GM23338 (cell line): ENCODE results near the gene BRD9. TPM values are rescaled to one million over a fixed set of nuclear protein-coding genes. Genes with fewer than 3 reads are reported as not detected.

Experiments used
- ATAC-seq: fragments of 200-7000 bp; cut with Tn5 transposase; 3 replicates; pipeline ENCODE4 v1.9.1; 2020
- DNase-seq: peaks from one replicate; pipeline ENCODE4 v3.0.0-alpha.2; 2015; ENCODE audit warnings: low spot score
- H2AFZ ChIP-seq: fragments of 200-600 bp; sonication (generic); 2 replicates; pipeline ENCODE4 v1.8.0; 2016; ENCODE audit warnings: antibody characterized with exemption, mild to moderate bottlenecking, moderate library complexity
- H3F3A ChIP-seq: fragments of 200-600 bp; sonication (generic); replicated peaks from 2 replicates; pipeline ENCODE4 v1.8.0; 2017; ENCODE audit warnings: antibody characterized with exemption, mixed run types, low read depth
- H3K27ac ChIP-seq: fragments of 200-600 bp; sonication (generic); 2 replicates; pipeline ENCODE4 v1.6.1; 2016; ENCODE audit warnings: low read depth
- H3K27me3 ChIP-seq: fragments of 200-600 bp; sonication (generic); 2 replicates; pipeline ENCODE4 v1.8.0; 2016; ENCODE audit warnings: mild to moderate bottlenecking, mixed run types, moderate library complexity; ENCODE audit not compliant: insufficient read depth
- H3K36me3 ChIP-seq: fragments of 200-600 bp; sonication (generic); 2 replicates; pipeline ENCODE4 v1.8.0; 2016; ENCODE audit warnings: mild to moderate bottlenecking; ENCODE audit not compliant: insufficient read depth
- H3K4me1 ChIP-seq: fragments of 200-600 bp; sonication (generic); 2 replicates; pipeline ENCODE4 v1.8.0; 2016; ENCODE audit warnings: mild to moderate bottlenecking, moderate library complexity; ENCODE audit not compliant: insufficient read depth
- H3K4me2 ChIP-seq: fragments of 200-600 bp; sonication (generic); 2 replicates; pipeline ENCODE4 v1.7.1; 2017; ENCODE audit warnings: mixed run types
- H3K4me3 ChIP-seq: fragments of 200-600 bp; sonication (generic); 2 replicates; pipeline ENCODE4 v1.6.1; 2016; ENCODE audit warnings: mixed run types
- H3K79me2 ChIP-seq: fragments of 200-600 bp; sonication (generic); replicated peaks from 2 replicates; pipeline ENCODE4 v1.8.0; 2017; ENCODE audit warnings: mild to moderate bottlenecking; ENCODE audit not compliant: insufficient read depth
- H3K9me2 ChIP-seq: fragments of 200-600 bp; sonication (generic); 2 replicates; pipeline ENCODE4 v1.8.0; 2017; ENCODE audit not compliant: insufficient read depth
- H4K20me1 ChIP-seq: fragments of 200-600 bp; sonication (generic); replicated peaks from 2 replicates; pipeline ENCODE4 v1.8.0; 2017; ENCODE audit warnings: mild to moderate bottlenecking; ENCODE audit not compliant: insufficient read depth
- H3K27ac Mint-ChIP-seq: 2 replicates; pipeline ENCODE4 v1.8.0; 2020; ENCODE audit warnings: inconsistent platforms, mild to moderate bottlenecking, moderate library complexity, mixed read lengths
- H3K27me3 Mint-ChIP-seq: 3 replicates; pipeline ENCODE4 v1.8.0; 2022; ENCODE audit warnings: low read depth, mild to moderate bottlenecking, moderate library complexity, mixed read lengths, inconsistent platforms; ENCODE audit not compliant: insufficient read depth, poor library complexity
- H3K36me3 Mint-ChIP-seq: 3 replicates; pipeline ENCODE4 v1.8.0; 2021; ENCODE audit warnings: low read depth, mild to moderate bottlenecking, inconsistent platforms, moderate library complexity, mixed read lengths
- H3K4me1 Mint-ChIP-seq: 3 replicates; pipeline ENCODE4 v1.8.0; 2020; ENCODE audit warnings: mild to moderate bottlenecking, inconsistent platforms, mixed read lengths
- H3K4me3 Mint-ChIP-seq: 3 replicates; pipeline ENCODE4 v1.8.0; 2021; ENCODE audit warnings: moderate library complexity, mild to moderate bottlenecking, inconsistent platforms, mixed read lengths
- H3K9me3 Mint-ChIP-seq: 3 replicates; pipeline ENCODE4 v1.8.0; 2020; ENCODE audit warnings: moderate library complexity, mild to moderate bottlenecking, inconsistent platforms, mixed read lengths
- CREB1 ChIP-seq: fragments of 250-450 bp; sonication (Bioruptor Pico); IDR thresholded peaks from 2 replicates; pipeline ENCODE4 v1.5.0; 2020; ENCODE audit warnings: low read depth, mild to moderate bottlenecking, moderate library complexity
- EZH2 ChIP-seq: fragments of 200-600 bp; sonication (generic); IDR thresholded peaks from one replicate; pipeline ENCODE4 v1.8.0; 2017; ENCODE audit warnings: antibody characterized with exemption, mild to moderate bottlenecking, low read depth; ENCODE audit not compliant: unreplicated experiment
- EZH2phosphoT487 ChIP-seq: fragments of 200-600 bp; sonication (generic); IDR thresholded peaks from one replicate; pipeline ENCODE4 v1.8.1; 2018; ENCODE audit warnings: antibody characterized with exemption; ENCODE audit not compliant: unreplicated experiment
- JUNB ChIP-seq: IDR thresholded peaks from one replicate; pipeline ENCODE4 v1.6.1; 2016; ENCODE audit warnings: antibody characterized with exemption; ENCODE audit not compliant: unreplicated experiment
- NANOG ChIP-seq: IDR thresholded peaks from 2 replicates; pipeline ENCODE4 v1.6.1; 2016; ENCODE audit warnings: antibody characterized with exemption, borderline replicate concordance
- STAT1 ChIP-seq: IDR thresholded peaks from one replicate; pipeline ENCODE4 v1.6.1; 2016; ENCODE audit warnings: antibody characterized with exemption; ENCODE audit not compliant: unreplicated experiment
- ZNF114 ChIP-seq: fragments of 250-450 bp; sonication (Bioruptor Pico); IDR thresholded peaks from 2 replicates; pipeline ENCODE4 v1.5.0; 2020; ENCODE audit warnings: mild to moderate bottlenecking, moderate library complexity
- ZNF331 ChIP-seq: fragments of 250-450 bp; sonication (Bioruptor Pico); IDR thresholded peaks from 2 replicates; pipeline ENCODE4 v1.5.0; 2020; ENCODE audit warnings: low read depth, mild to moderate bottlenecking, moderate library complexity
- polyA plus RNA-seq: library from polyadenylated mRNA; unstranded; fragments of >200 nt; fragmentation: Nextera tagmentation; extraction: Ambion mirVana; gene quantifications from 2 replicates; pipeline ENCODE4 v1.2.1, GENCODE V29; 2016
- total RNA-seq: library from RNA; depleted of rRNA; stranded (reverse); fragments of >200 nt; shearing (Covaris generic); gene quantifications from 2 replicates; pipeline ENCODE4 v1.2.3, GENCODE V29; 2014
- TF ChIP-seq, protein P1 (sequence below), 2 experiments: fragments of 200-600 bp in 1 of 2; sonication (generic) in 1 of 2; conservative IDR thresholded peaks; 2 replicates each; pipeline versions ENCODE4 v1.5.1 to v1.6.1; 2016 to 2017; ENCODE audit warnings: antibody characterized with exemption in 2 of 2, low read depth in 2 of 2, mild to moderate bottlenecking in 2 of 2, moderate library complexity in 1 of 2
- TF ChIP-seq, protein P2 (sequence below): IDR thresholded peaks from one replicate; pipeline ENCODE4 v1.6.1; 2018; ENCODE audit warnings: antibody characterized with exemption; ENCODE audit not compliant: unreplicated experiment

BRD9 gene
- total and polyA plus RNA-seq, 2 experiments from 2014 or later, result 32.9 to 54.7 TPM

DNA sequence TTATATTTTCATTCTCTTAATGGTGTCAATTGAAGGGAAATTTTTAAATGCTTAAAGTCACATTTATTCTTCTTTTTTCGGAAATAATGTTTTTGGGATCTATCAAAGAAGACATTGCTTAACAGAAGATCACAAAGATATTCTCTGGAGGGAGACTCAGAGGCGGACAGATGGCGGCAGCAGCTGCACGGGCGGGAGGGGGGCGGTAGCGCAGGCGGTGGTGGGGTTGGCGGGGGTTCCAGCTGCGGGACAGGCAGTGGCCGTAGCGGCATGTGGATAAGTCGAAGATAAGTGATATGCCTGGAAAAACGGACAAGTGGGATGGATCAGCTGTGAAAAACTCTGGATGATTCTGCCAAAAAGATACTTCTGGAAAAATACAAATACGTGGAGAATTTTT lies 76.4 kb downstream of the BRD9 start:
- H3K36me3 Mint-ChIP-seq, result peaks cover 22% of the 10 kb centered on the region; the same call in 2 of the 3 replicates
- Histone ChIP-seq H4K20me1 (no peaks in the 10 kb centered on the region), H3K4me2 (no peak overlapping the region), H2AFZ (no peak overlapping the region), H3K36me3 (peaks cover 3% of the 10 kb centered on the region; the same call in 1 of the 2 replicates), H3K27ac (no peak overlapping the region), H3K4me3 (no peak overlapping the region), H3F3A (no peaks in the 10 kb centered on the region), H3K27me3 (no peaks in the 10 kb centered on the region), H3K79me2 (no peaks in the 10 kb centered on the region), H3K9me2 (no peaks in the 10 kb centered on the region), H3K4me1 (peaks cover 4% of the 10 kb centered on the region)
- no peaks in the 10 kb centered on the region for H3K9me3 Mint-ChIP-seq
- H3K4me3 Mint-ChIP-seq, result no peak overlapping the region
- no peak overlapping the region for H3K27ac Mint-ChIP-seq
- peaks cover 8% of the 10 kb centered on the region; the same call in 2 of the 3 replicates for H3K4me1 Mint-ChIP-seq
- H3K27me3 Mint-ChIP-seq, result no peaks in the 10 kb centered on the region
- ATAC-seq (no peak), DNase-seq (no peak)
- TF ChIP-seq, protein P1, sequence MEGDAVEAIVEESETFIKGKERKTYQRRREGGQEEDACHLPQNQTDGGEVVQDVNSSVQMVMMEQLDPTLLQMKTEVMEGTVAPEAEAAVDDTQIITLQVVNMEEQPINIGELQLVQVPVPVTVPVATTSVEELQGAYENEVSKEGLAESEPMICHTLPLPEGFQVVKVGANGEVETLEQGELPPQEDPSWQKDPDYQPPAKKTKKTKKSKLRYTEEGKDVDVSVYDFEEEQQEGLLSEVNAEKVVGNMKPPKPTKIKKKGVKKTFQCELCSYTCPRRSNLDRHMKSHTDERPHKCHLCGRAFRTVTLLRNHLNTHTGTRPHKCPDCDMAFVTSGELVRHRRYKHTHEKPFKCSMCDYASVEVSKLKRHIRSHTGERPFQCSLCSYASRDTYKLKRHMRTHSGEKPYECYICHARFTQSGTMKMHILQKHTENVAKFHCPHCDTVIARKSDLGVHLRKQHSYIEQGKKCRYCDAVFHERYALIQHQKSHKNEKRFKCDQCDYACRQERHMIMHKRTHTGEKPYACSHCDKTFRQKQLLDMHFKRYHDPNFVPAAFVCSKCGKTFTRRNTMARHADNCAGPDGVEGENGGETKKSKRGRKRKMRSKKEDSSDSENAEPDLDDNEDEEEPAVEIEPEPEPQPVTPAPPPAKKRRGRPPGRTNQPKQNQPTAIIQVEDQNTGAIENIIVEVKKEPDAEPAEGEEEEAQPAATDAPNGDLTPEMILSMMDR (conservative IDR thresholded peaks at IDR 0.05; ENCODE audit: low read depth in 2 of 2), result no peak
- no peak for TF ChIP-seq ZNF114 (CRISPR knock-in tag)
- no peak for TF ChIP-seq EZH2
- TF ChIP-seq JUNB, result no peak
- TF ChIP-seq, protein P2, sequence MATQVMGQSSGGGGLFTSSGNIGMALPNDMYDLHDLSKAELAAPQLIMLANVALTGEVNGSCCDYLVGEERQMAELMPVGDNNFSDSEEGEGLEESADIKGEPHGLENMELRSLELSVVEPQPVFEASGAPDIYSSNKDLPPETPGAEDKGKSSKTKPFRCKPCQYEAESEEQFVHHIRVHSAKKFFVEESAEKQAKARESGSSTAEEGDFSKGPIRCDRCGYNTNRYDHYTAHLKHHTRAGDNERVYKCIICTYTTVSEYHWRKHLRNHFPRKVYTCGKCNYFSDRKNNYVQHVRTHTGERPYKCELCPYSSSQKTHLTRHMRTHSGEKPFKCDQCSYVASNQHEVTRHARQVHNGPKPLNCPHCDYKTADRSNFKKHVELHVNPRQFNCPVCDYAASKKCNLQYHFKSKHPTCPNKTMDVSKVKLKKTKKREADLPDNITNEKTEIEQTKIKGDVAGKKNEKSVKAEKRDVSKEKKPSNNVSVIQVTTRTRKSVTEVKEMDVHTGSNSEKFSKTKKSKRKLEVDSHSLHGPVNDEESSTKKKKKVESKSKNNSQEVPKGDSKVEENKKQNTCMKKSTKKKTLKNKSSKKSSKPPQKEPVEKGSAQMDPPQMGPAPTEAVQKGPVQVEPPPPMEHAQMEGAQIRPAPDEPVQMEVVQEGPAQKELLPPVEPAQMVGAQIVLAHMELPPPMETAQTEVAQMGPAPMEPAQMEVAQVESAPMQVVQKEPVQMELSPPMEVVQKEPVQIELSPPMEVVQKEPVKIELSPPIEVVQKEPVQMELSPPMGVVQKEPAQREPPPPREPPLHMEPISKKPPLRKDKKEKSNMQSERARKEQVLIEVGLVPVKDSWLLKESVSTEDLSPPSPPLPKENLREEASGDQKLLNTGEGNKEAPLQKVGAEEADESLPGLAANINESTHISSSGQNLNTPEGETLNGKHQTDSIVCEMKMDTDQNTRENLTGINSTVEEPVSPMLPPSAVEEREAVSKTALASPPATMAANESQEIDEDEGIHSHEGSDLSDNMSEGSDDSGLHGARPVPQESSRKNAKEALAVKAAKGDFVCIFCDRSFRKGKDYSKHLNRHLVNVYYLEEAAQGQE, result no peak
- TF ChIP-seq NANOG, result no peak
- TF ChIP-seq EZH2phosphoT487, result no peak
- TF ChIP-seq ZNF331 (CRISPR knock-in tag), result no peak
- TF ChIP-seq CREB1 (CRISPR knock-in tag), result no peak

DNA sequence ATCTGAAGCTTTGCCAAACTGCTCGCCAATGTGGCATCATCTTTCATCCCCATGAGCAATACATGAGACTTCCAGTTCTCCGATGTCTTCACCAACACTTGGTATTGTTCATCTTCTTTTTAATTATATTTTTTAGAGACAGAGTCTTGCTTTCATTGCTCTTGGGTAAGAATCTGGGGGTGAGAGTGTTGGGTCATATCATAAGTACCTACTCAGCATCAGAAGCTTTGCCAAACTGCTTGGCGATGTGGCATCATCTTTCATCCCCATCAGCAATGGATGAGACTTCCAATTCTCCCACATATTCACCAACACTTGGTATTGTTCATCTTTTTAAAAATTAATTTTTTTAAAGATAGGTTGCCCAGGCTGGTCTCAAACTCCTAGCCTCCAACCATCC lies 77.2 kb downstream of the BRD9 start:
- H3K9me3 Mint-ChIP-seq, result no peaks in the 10 kb centered on the region
- H3K27me3 Mint-ChIP-seq, result no peaks in the 10 kb centered on the region
- no peaks in the 10 kb centered on the region for H3K9me2 ChIP-seq
- H3K27me3 ChIP-seq, result no peaks in the 10 kb centered on the region
- H3F3A ChIP-seq, result no peaks in the 10 kb centered on the region
- H3K4me1 Mint-ChIP-seq, result peaks cover 8% of the 10 kb centered on the region; the same call in 2 of the 3 replicates
- peaks cover 22% of the 10 kb centered on the region; the same call in 2 of the 3 replicates for H3K36me3 Mint-ChIP-seq
- H4K20me1 ChIP-seq, result no peaks in the 10 kb centered on the region
- DNase-seq (no peak), ATAC-seq (no peak)
- no peak overlapping the region for H3K27ac Mint-ChIP-seq
- peaks cover 4% of the 10 kb centered on the region for H3K4me1 ChIP-seq
- no peak overlapping the region for H3K27ac ChIP-seq
- H3K36me3 ChIP-seq, result peaks cover 3% of the 10 kb centered on the region; the same call in 1 of the 2 replicates
- H3K4me3 Mint-ChIP-seq, result no peak overlapping the region
- no peaks in the 10 kb centered on the region for H3K79me2 ChIP-seq
- no peak overlapping the region for H3K4me3 ChIP-seq
- no peak overlapping the region for H3K4me2 ChIP-seq
- H2AFZ ChIP-seq, result no peak overlapping the region
- no peak for TF ChIP-seq EZH2
- TF ChIP-seq STAT1, result no peak
- TF ChIP-seq EZH2phosphoT487, result no peak
- no peak for TF ChIP-seq ZNF114 (CRISPR knock-in tag)
- TF ChIP-seq, protein P2, result no peak
- TF ChIP-seq CREB1 (CRISPR knock-in tag), result no peak
